ENCODE results near the gene UBAC1. TPM values are rescaled to one million over a fixed set of nuclear protein-coding genes. Genes with fewer than 3 reads are reported as not detected.

UBAC1 gene
- total and polyA plus RNA-seq, 9 of the 15 experiments (the other 6 are each of a cell fraction or from before 2014, with no cell fraction given): 94.0 to 399 (median 228) TPM

- peak; percentile 41 to 63 (median 50) for DNase-seq (ENCODE audit: extremely low read depth in 1 of 4, low spot score in 3 of 4)
Observed at GRCh38 chr9:135957431-135957830, 3.7 kb downstream of the UBAC1 start.

More at GRCh38 chr9:135957431-135957830, 3.7 kb downstream of the UBAC1 start:
- in situ Hi-C loops (cut with MboI): no loop called here
- FAIRE-seq (no peak), ATAC-seq (peak; percentile 12)
- Histone ChIP-seq H4K20me1 (replicated peaks; ENCODE audit: control insufficient read depth, insufficient read depth, low read length) (peaks cover 9% of the 10 kb centered on the region), H3K27me3 (ENCODE audit: control insufficient read depth in 2 of 2, insufficient read depth in 2 of 2, low read length in 2 of 2) (no peaks in the 10 kb centered on the region), H3K4me2 (ENCODE audit: insufficient read depth, low read length) (peak overlapping the region; percentile 99), H2AFZ (ENCODE audit: low read depth, low read length) (no peak overlapping the region), H3K9ac (ENCODE audit: insufficient read depth in 1 of 2, low read depth in 2 of 2, low read length in 2 of 2) (peak overlapping the region; percentile 94 to 95), H3K79me2 (ENCODE audit: control insufficient read depth, insufficient read depth, low read length) (peaks cover 92% of the 10 kb centered on the region), H3K9me3 (replicated peaks; ENCODE audit: control insufficient read depth, insufficient read depth, low read depth, low read length) (no peaks in the 10 kb centered on the region), H3K4me3 (peak overlapping the region; percentile 76), H3K27ac (ENCODE audit: extremely low read depth, low read depth, low read length) (peak overlapping the region; percentile 89), H3K4me1 (replicated peaks in 1 of 2; ENCODE audit: control insufficient read depth in 2 of 2, insufficient read depth in 2 of 2, low read length in 2 of 2) (peaks cover 42 to 45% of the 10 kb centered on the region in 2 experiments), H3K36me3 (ENCODE audit: control insufficient read depth, insufficient read depth, low read length) (peaks cover 71% of the 10 kb centered on the region), H3K9me1 (ENCODE audit: control insufficient read depth, insufficient read depth, low read length) (no peaks in the 10 kb centered on the region)
- BruUV-seq (replicated peaks): no TSS peak
- CTCF ChIA-PET (ENCODE audit: low intra/inter-chr PET ratio): no interaction called here
- 0% methylated on average over 9 of the region's 9 CpGs for WGBS (ENCODE audit: insufficient coverage, low coverage, missing lambda C conversion rate)
- TF ChIP-seq CHD1 (IDR thresholded peaks at IDR 0.05; ENCODE audit: low read length) (peak; percentile 91), NBN (IDR thresholded peaks at IDR 0.05; ENCODE audit: low read depth) (peak; percentile 10; the same call in 1 of the 2 replicates), ZNF740 (CRISPR knock-in tag; IDR thresholded peaks at IDR 0.05) (no peak), ZNF740 (tag; IDR thresholded peaks at IDR 0.05) (peak in 1 of 2 experiments; percentile 47; a peak in 1 of 4 replicates), CEBPZ (IDR thresholded peaks at IDR 0.05; ENCODE audit: borderline replicate concordance, low read depth, low read length) (no peak), TAF1 (IDR thresholded peaks at IDR 0.05; ENCODE audit: control insufficient read depth, extremely low read depth, insufficient read depth, low read length, severe bottlenecking) (peak; percentile 33), ZFX (CRISPR knock-in tag; IDR thresholded peaks at IDR 0.05) (0 out of 2 replicates have a peak, but pooled peaks have one; percentile 23), RHOXF2B (CRISPR knock-in tag; conservative IDR thresholded peaks at IDR 0.05) (no peak), UBTF (IDR thresholded peaks at IDR 0.05; ENCODE audit: borderline replicate concordance in 1 of 2, low read depth in 2 of 2, low read length in 2 of 2) (0 out of 4 replicates have a peak, but pooled peaks of 1 of the 2 experiments have one; percentile 25), MYC (IDR thresholded peaks at IDR 0.05; ENCODE audit: low read depth, low read length) (peak; percentile 63), MYC (CRISPR knock-in tag; IDR thresholded peaks at IDR 0.05; ENCODE audit: borderline replicate concordance, low read depth) (no peak)
- intact Hi-C loops (cut with micrococcal nuclease): no loop called here
- POLR2A ChIA-PET: interaction anchor here (0.5 to 1.5 kb wide), 5 partner anchors 15 to 728 kb away, joined by 3 to 5 read pairs (median 3); no protein-coding TSS in a partner anchor
